IMR-90 (cell line): ENCODE results near the gene INKA1. TPM values are rescaled to one million over a fixed set of nuclear protein-coding genes. Genes with fewer than 3 reads are reported as not detected.

ENCODE experiments used
- ATAC-seq: fragments of 200-7000 bp; cut with Tn5 transposase; 2 replicates; pipeline ENCODE4 v1.9.1; 2020; ENCODE audit warnings: low read depth, mild to moderate bottlenecking, moderate library complexity
- BruUV-seq: library from RNA; stranded (reverse); fragments of 400-500 nt; replicated peaks from 2 replicates; lab custom pipeline; 2021; lab: Mats Ljungman, UMichigan
- CTCF ChIA-PET: fragments of 300-600 bp; formaldehyde crosslinking; extraction: SDS; loops from one replicate; lab custom pipeline; 2021; ENCODE audit warnings: antibody characterized with exemption; lab: Yijun Ruan, JAX
- POLR2A ChIA-PET: fragments of 300-600 bp; sonication (Branson Sonifier 250); formaldehyde crosslinking; loops from one replicate; lab custom pipeline; 2022; ENCODE audit warnings: antibody characterized with exemption; ENCODE audit not compliant: unreplicated experiment; lab: Charles Lee
- DNase-seq: peaks from one replicate; pipeline ENCODE4 v3.0.0; 2013
- H2AFZ ChIP-seq: replicated peaks from 2 replicates; pipeline ENCODE3; 2013; ENCODE audit warnings: low read length, mild to moderate bottlenecking; ENCODE audit not compliant: poor library complexity
- H2AK5ac ChIP-seq: 2 replicates; pipeline ENCODE4 v1.6.1; 2013; ENCODE audit warnings: low read depth, low read length, inconsistent platforms
- H2AK9ac ChIP-seq: replicated peaks from 2 replicates; pipeline ENCODE3; 2013; ENCODE audit warnings: mild to moderate bottlenecking, low read depth, low read length, moderate library complexity; ENCODE audit not compliant: poor library complexity
- H2BK120ac ChIP-seq: 2 replicates; pipeline ENCODE4 v1.6.1; 2013; ENCODE audit warnings: low read depth, low read length, inconsistent platforms
- H2BK15ac ChIP-seq: 3 replicates; pipeline ENCODE4 v1.6.1; 2013; ENCODE audit warnings: low read depth, low read length, inconsistent platforms
- H2BK20ac ChIP-seq: 2 replicates; pipeline ENCODE4 v1.6.1; 2013; ENCODE audit warnings: low read depth, mild to moderate bottlenecking, inconsistent platforms, low read length, moderate library complexity
- H2BK5ac ChIP-seq: 2 replicates; pipeline ENCODE4 v1.6.1; 2013; ENCODE audit warnings: mild to moderate bottlenecking, low read depth, low read length, inconsistent platforms; ENCODE audit not compliant: poor library complexity, severe bottlenecking
- H3K14ac ChIP-seq: replicated peaks from 2 replicates; pipeline ENCODE4 v1.6.1; 2013; ENCODE audit warnings: low read depth, low read length, inconsistent platforms
- H3K18ac ChIP-seq: 2 replicates; pipeline ENCODE4 v1.6.1; 2013; ENCODE audit warnings: low read depth, low read length, control low read depth
- H3K23ac ChIP-seq: 2 replicates; pipeline ENCODE4 v1.6.1; 2013; ENCODE audit warnings: low read depth, low read length, inconsistent platforms
- H3K27ac ChIP-seq: 2 replicates; pipeline ENCODE4 v1.5.1; 2013; ENCODE audit warnings: mild to moderate bottlenecking, control low read depth, low read length; ENCODE audit not compliant: insufficient read depth
- H3K27me3 ChIP-seq: 2 replicates; pipeline ENCODE4 v1.6.1; 2013; ENCODE audit warnings: low read length; ENCODE audit not compliant: control insufficient read depth, insufficient read depth
- H3K36me3 ChIP-seq: 2 replicates; pipeline ENCODE4 v1.6.1; 2013; ENCODE audit warnings: low read length, mixed read lengths; ENCODE audit not compliant: control insufficient read depth, insufficient read depth
- H3K4ac ChIP-seq: 2 replicates; pipeline ENCODE4 v1.6.1; 2013; ENCODE audit warnings: low read depth, low read length, inconsistent platforms
- H3K4me1 ChIP-seq: 2 replicates; pipeline ENCODE4 v1.6.1; 2013; ENCODE audit warnings: low read length, mixed read lengths; ENCODE audit not compliant: control insufficient read depth, insufficient read depth
- H3K4me2 ChIP-seq: 2 replicates; pipeline ENCODE4 v1.6.1; 2013; ENCODE audit warnings: low read depth, mild to moderate bottlenecking, control low read depth, low read length, moderate library complexity
- H3K4me3 ChIP-seq: 2 replicates; pipeline ENCODE4 v1.5.1; 2013; ENCODE audit warnings: low read depth, mild to moderate bottlenecking, control low read depth, low read length, moderate library complexity; ENCODE audit not compliant: insufficient read depth
- H3K56ac ChIP-seq: 2 replicates; pipeline ENCODE4 v1.6.1; 2013; ENCODE audit warnings: low read length, inconsistent platforms; ENCODE audit not compliant: insufficient read depth; ENCODE audit errors: extremely low read depth
- H3K79me1 ChIP-seq, 2 experiments: 2 replicates each; pipeline ENCODE4 v1.6.1; 2013; ENCODE audit warnings: low read length in 2 of 2, inconsistent platforms in 1 of 2, low read depth in 1 of 2
- H3K9ac ChIP-seq: 2 replicates; pipeline ENCODE4 v1.6.1; 2013; ENCODE audit warnings: low read depth, low read length, control low read depth
- H3K9me1 ChIP-seq: 2 replicates; pipeline ENCODE4 v1.6.1; 2013; ENCODE audit warnings: low read length, inconsistent platforms; ENCODE audit not compliant: insufficient read depth
- H3K9me3 ChIP-seq: 2 replicates; pipeline ENCODE4 v1.6.1; 2013; ENCODE audit warnings: low read length; ENCODE audit not compliant: control insufficient read depth, insufficient read depth
- H4K20me1 ChIP-seq: 2 replicates; pipeline ENCODE4 v1.6.1; 2013; ENCODE audit warnings: low read length, inconsistent platforms; ENCODE audit not compliant: insufficient read depth
- H4K5ac ChIP-seq: 2 replicates; pipeline ENCODE4 v1.6.1; 2013; ENCODE audit warnings: mild to moderate bottlenecking, low read depth, low read length, control low read depth
- H4K8ac ChIP-seq, 2 experiments: 2 replicates each; pipeline ENCODE4 v1.6.1; 2013; ENCODE audit warnings: low read depth in 2 of 2, low read length in 2 of 2, control low read depth in 1 of 2, inconsistent platforms in 1 of 2
- H4K91ac ChIP-seq: 2 replicates; pipeline ENCODE4 v1.6.1; 2013; ENCODE audit warnings: low read depth, low read length, inconsistent platforms; ENCODE audit not compliant: insufficient read depth
- BHLHE40 ChIP-seq: fragments of 150-350 bp; IDR thresholded peaks from 2 replicates; pipeline ENCODE4 v1.6.1; 2016; ENCODE audit warnings: mild to moderate bottlenecking, low read depth, low read length
- CEBPB ChIP-seq: IDR thresholded peaks from 2 replicates; pipeline ENCODE4 v1.6.1; 2012; ENCODE audit warnings: low read depth, low read length, improper control_type of control experiment
- CHD1 ChIP-seq: IDR thresholded peaks from 2 replicates; pipeline ENCODE4 v1.6.1; 2012; ENCODE audit warnings: low read depth, low read length, improper control_type of control experiment
- CTCF ChIP-seq: conservative IDR thresholded peaks from 2 replicates; pipeline ENCODE4 v1.5.1; 2012; ENCODE audit warnings: mild to moderate bottlenecking, low read depth, low read length, improper control_type of control experiment
- FOS ChIP-seq: fragments of 150-350 bp; IDR thresholded peaks from 2 replicates; pipeline ENCODE4 v1.6.1; 2016; ENCODE audit warnings: low read depth, low read length
- MAZ ChIP-seq: IDR thresholded peaks from 2 replicates; pipeline ENCODE4 v1.6.1; 2012; ENCODE audit warnings: low read depth, mild to moderate bottlenecking, low read length, improper control_type of control experiment, moderate library complexity, borderline replicate concordance
- MXI1 ChIP-seq: IDR thresholded peaks from 2 replicates; pipeline ENCODE4 v1.6.1; 2012; ENCODE audit warnings: low read depth, mild to moderate bottlenecking, low read length, moderate library complexity, borderline replicate concordance
- NFE2L2 ChIP-seq: fragments of 150-350 bp; IDR thresholded peaks from 2 replicates; pipeline ENCODE4 v1.6.1; 2016; ENCODE audit warnings: low read depth, mild to moderate bottlenecking, low read length
- POLR2A ChIP-seq: IDR thresholded peaks from 2 replicates; pipeline ENCODE4 v1.6.1; 2012; ENCODE audit warnings: mild to moderate bottlenecking, low read depth, low read length
- RAD21 ChIP-seq: IDR thresholded peaks from 2 replicates; pipeline ENCODE4 v1.6.1; 2012; ENCODE audit warnings: low read length, improper control_type of control experiment
- RFX5 ChIP-seq: IDR thresholded peaks from 2 replicates; pipeline ENCODE4 v1.8.0; 2012; ENCODE audit warnings: low read depth, mild to moderate bottlenecking, low read length, moderate library complexity
- SMC3 ChIP-seq: fragments of 150-350 bp; IDR thresholded peaks from 2 replicates; pipeline ENCODE4 v1.6.1; 2016; ENCODE audit warnings: low read depth, mild to moderate bottlenecking, antibody characterized with exemption, low read length, moderate library complexity
- USF2 ChIP-seq: fragments of 150-350 bp; IDR thresholded peaks from 2 replicates; pipeline ENCODE4 v1.6.1; 2017; ENCODE audit warnings: mild to moderate bottlenecking, antibody characterized with exemption, low read length, low read depth
- WGBS, 2 experiments: methylation state at CpG; one replicate each; pipeline versions ENCODE4 v1.1.5 to v1.1.7; 2013; ENCODE audit warnings: missing lambda C conversion rate in 2 of 2; ENCODE audit not compliant: insufficient read length in 1 of 2; ENCODE audit errors: extremely low coverage in 2 of 2; 5-methylcytosine and 5-hydroxymethylcytosine counted together
- dilution Hi-C: fragments of 300-500 bp; cut with HindIII; formaldehyde crosslinking; loops from one replicate; pipeline ENCODE4 v1.14.3; 2018; ENCODE audit warnings: low sequenced_read_pairs; ENCODE audit not compliant: unreplicated experiment
- in situ Hi-C: fragments of 300-500 bp; cut with MboI; formaldehyde crosslinking; loops from 3 replicates; pipeline ENCODE4 v1.14.3; 2019; ENCODE audit warnings: low sequenced_read_pairs, inconsistent platforms, mixed read lengths
- intact Hi-C: fragments of 100-400 bp; cut with micrococcal nuclease; formaldehyde crosslinking; loops from 2 replicates; pipeline ENCODE4 v1.10.0; 2022
- polyA plus RNA-seq, 3 experiments: library from polyadenylated mRNA; depleted of rRNA; stranded (reverse); fragments of >200 nt; gene quantifications; 2 replicates each; pipeline ENCODE4 v1.2.3, GENCODE V29; 2012; ENCODE audit warnings: low replicate concordance in 1 of 3
- total RNA-seq: library from RNA; depleted of rRNA; stranded (reverse); fragments of >200 nt; gene quantifications from 2 replicates; pipeline ENCODE4 v1.2.3, GENCODE V29; 2012

INKA1 gene
- total and polyA plus RNA-seq, 2 of the 4 experiments (the other 2 are of a cell fraction), result 2.3 to 4.5 TPM

- Histone ChIP-seq H3K9me1 (peaks cover 7% of the 10 kb centered on the region; the same call in 1 of the 2 replicates), H4K91ac (no peak overlapping the region), H2BK5ac (no peak overlapping the region), H3K14ac (no peak overlapping the region), H3K18ac (no peak overlapping the region), H3K36me3 (no peaks in the 10 kb centered on the region), H3K9ac (no peak overlapping the region), H2AFZ (no peak overlapping the region), H4K5ac (no peak overlapping the region), H2BK15ac (no peak overlapping the region), H4K8ac (no peak overlapping the region), H3K4me1 (no peaks in the 10 kb centered on the region; the same call in 1 of the 2 replicates), H4K20me1 (peaks cover 54% of the 10 kb centered on the region), H2AK5ac (no peak overlapping the region), H3K4me3 (no peak overlapping the region), H3K27ac (no peak overlapping the region), H3K23ac (no peak overlapping the region), H2BK20ac (no peak overlapping the region), H3K79me1 (peaks cover 35 to 66% of the 10 kb centered on the region in 2 experiments), H3K56ac (no peak overlapping the region), H3K4me2 (no peak overlapping the region), H3K27me3 (no peaks in the 10 kb centered on the region), H3K9me3 (no peaks in the 10 kb centered on the region), H2BK120ac (no peak overlapping the region), H2AK9ac (no peak overlapping the region), H3K4ac (no peak overlapping the region)
- intact Hi-C loops (no loop called here), in situ Hi-C loops (no loop called here), dilution Hi-C loops (no loop called here)
- CTCF ChIA-PET, result interaction anchor here (1.2 kb wide), 1 partner anchor 10 kb away, joined by 4 read pairs; no protein-coding TSS in a partner anchor
- no CpG with 5 or more reads among the region's 1 CpG for WGBS, 2 experiments
- TF ChIP-seq MXI1 (no peak), POLR2A (no peak), CTCF (no peak), MAZ (no peak), SMC3 (no peak), CHD1 (no peak), USF2 (no peak), FOS (no peak), CEBPB (no peak), RAD21 (no peak), BHLHE40 (no peak), RFX5 (no peak), NFE2L2 (no peak)
- no peak for ATAC-seq
- no TSS peak for BruUV-seq
- DNase-seq, result no peak
- POLR2A ChIA-PET, result interaction anchor here (0.5 kb wide), 1 partner anchor 17 kb away, joined by 8 read pairs; no protein-coding TSS in a partner anchor
These were observed 47.0 kb upstream of the INKA1 start for GRCh38 chr3:49756036-49756435.
